Panc1 (cell line): ENCODE data around the gene ATOH8. TPM values are rescaled to one million over a fixed set of nuclear protein-coding genes. Genes with fewer than 3 reads are reported as not detected.

Source experiments
- ATAC-seq: fragments of 200-7000 bp; cut with Tn5 transposase; 2 replicates; pipeline ENCODE4 v1.9.1; 2020; ENCODE audit warnings: mild to moderate bottlenecking, moderate library complexity
- BruUV-seq: library from RNA; stranded (reverse); fragments of 400-500 nt; replicated peaks from 2 replicates; lab custom pipeline; 2021; lab: Mats Ljungman, UMichigan
- CTCF ChIA-PET: fragments of 300-600 bp; sonication (Branson Sonifier 250); formaldehyde crosslinking; loops from one replicate; lab custom pipeline; 2022; ENCODE audit warnings: antibody characterized with exemption; lab: Charles Lee
- POLR2A ChIA-PET: fragments of 300-600 bp; sonication (Branson Sonifier 250); formaldehyde crosslinking; loops from one replicate; lab custom pipeline; 2022; ENCODE audit warnings: antibody characterized with exemption; lab: Charles Lee
- DNase-seq: peaks from one replicate; pipeline ENCODE4 v3.0.0-alpha.2; 2010; ENCODE audit warnings: low read depth, low spot score
- H3K27ac ChIP-seq: 2 replicates; pipeline ENCODE4 v1.5.1; 2011; ENCODE audit warnings: mild to moderate bottlenecking, low read length, inconsistent platforms
- H3K27me3 ChIP-seq: fragments of 200-500 bp; sonication (Bioruptor generic); 2 replicates; pipeline ENCODE4 v1.6.0; 2014; ENCODE audit warnings: low read length, inconsistent platforms; ENCODE audit not compliant: control insufficient read depth, insufficient read depth
- H3K36me3 ChIP-seq: fragments of 200-500 bp; sonication (Bioruptor generic); 2 replicates; pipeline ENCODE4 v1.5.1; 2014; ENCODE audit warnings: inconsistent platforms, mild to moderate bottlenecking, low read length, moderate library complexity; ENCODE audit not compliant: control insufficient read depth, insufficient read depth
- H3K4me1 ChIP-seq: 2 replicates; pipeline ENCODE4 v1.5.1; 2011; ENCODE audit warnings: inconsistent platforms, mild to moderate bottlenecking, low read length, moderate library complexity; ENCODE audit not compliant: control insufficient read depth, insufficient read depth
- H3K4me3 ChIP-seq, 2 experiments: 2 replicates each; pipeline ENCODE4 v1.5.1; 2011 to 2012; ENCODE audit warnings: low read depth in 2 of 2, low read length in 2 of 2, mild to moderate bottlenecking in 2 of 2, inconsistent platforms in 1 of 2, moderate library complexity in 1 of 2
- H3K9me3 ChIP-seq: fragments of 200-500 bp; sonication (Bioruptor generic); 2 replicates; pipeline ENCODE4 v1.5.1; 2014; ENCODE audit warnings: low read depth, mild to moderate bottlenecking, inconsistent platforms, low read length, moderate library complexity; ENCODE audit not compliant: control insufficient read depth, insufficient read depth
- CTCF ChIP-seq: fragments of 450-650 bp; IDR thresholded peaks from 2 replicates; pipeline ENCODE4 v1.5.1; 2017; ENCODE audit warnings: mild to moderate bottlenecking
- POLR2AphosphoS5 ChIP-seq: IDR thresholded peaks from 2 replicates; pipeline ENCODE4 v1.6.1; 2012; ENCODE audit warnings: mild to moderate bottlenecking, low read depth, low read length, moderate library complexity
- REST ChIP-seq, 2 experiments: IDR thresholded peaks; 2 replicates each; pipeline ENCODE4 v1.6.1; 2011 to 2012; ENCODE audit warnings: low read depth in 2 of 2, control low read depth in 1 of 2, low read length in 1 of 2, mild to moderate bottlenecking in 1 of 2, moderate library complexity in 1 of 2; ENCODE audit not compliant: insufficient read depth in 1 of 2
- SIN3A ChIP-seq: IDR thresholded peaks from 2 replicates; pipeline ENCODE4 v1.6.1; 2012; ENCODE audit warnings: low read depth, mild to moderate bottlenecking, low read length, moderate library complexity, borderline replicate concordance; ENCODE audit not compliant: insufficient read depth
- TCF7L2 ChIP-seq: IDR thresholded peaks from 2 replicates; pipeline ENCODE4 v1.6.1; 2011; ENCODE audit warnings: mild to moderate bottlenecking, low read depth, low read length, inconsistent platforms
- in situ Hi-C: cut with HindIII; loops from 2 replicates; pipeline ENCODE4 v1.10.0; 2016; ENCODE audit warnings: low sequenced_read_pairs, low pct_unique_long_range_greater_than_20kb
- intact Hi-C: fragments of 100-400 bp; cut with micrococcal nuclease; formaldehyde crosslinking; loops from one replicate; pipeline ENCODE4 v1.10.0; 2022; ENCODE audit not compliant: unreplicated experiment
- total RNA-seq: library from RNA; stranded (reverse); gene quantifications from one replicate; pipeline ENCODE4 v1.2.1, GENCODE V29; 2021; ENCODE audit not compliant: unreplicated experiment

ATOH8 gene
- total RNA-seq, 1 experiment from 2014 or later, result 3.8 TPM

GRCh38 chr2:85743304-85743978 is 10.3 kb upstream of the ATOH8 start:
- Histone ChIP-seq H3K36me3 (no peaks in the 10 kb centered on the region), H3K27me3 (no peaks in the 10 kb centered on the region), H3K4me1 (peaks cover 24% of the 10 kb centered on the region), H3K27ac (peak overlapping the region; percentile 63), H3K9me3 (no peaks in the 10 kb centered on the region), H3K4me3 (no peak overlapping the region)
- in situ Hi-C loops, result no loop called here
- CTCF ChIA-PET, result no interaction called here
- POLR2A ChIA-PET, result no interaction called here
- no peak for TF ChIP-seq POLR2AphosphoS5
- no peak for TF ChIP-seq CTCF
- TF ChIP-seq REST (IDR thresholded peaks at IDR 0.05; ENCODE audit: insufficient read depth in 1 of 2, low read depth in 2 of 2, low read length in 1 of 2), result no peak
- TF ChIP-seq TCF7L2, result no peak
- no peak for TF ChIP-seq SIN3A
- intact Hi-C loops, result no loop called here
- no TSS peak for BruUV-seq
- DNase-seq (no peak), ATAC-seq (no peak)

GRCh38 chr2:85744055-85744454 is 9.7 kb upstream of the ATOH8 start:
- H3K27me3 ChIP-seq, result no peaks in the 10 kb centered on the region

More at GRCh38 chr2:85744055-85744454, 9.7 kb upstream of the ATOH8 start:
- intact Hi-C loops (no loop called here), in situ Hi-C loops (no loop called here)
- no peak for TF ChIP-seq REST (IDR thresholded peaks at IDR 0.05; ENCODE audit: insufficient read depth in 1 of 2, low read depth in 2 of 2, low read length in 1 of 2)
- TF ChIP-seq TCF7L2, result no peak
- TF ChIP-seq POLR2AphosphoS5, result no peak
- POLR2A ChIA-PET, result no interaction called here
- H3K4me3 ChIP-seq, result no peak overlapping the region
- peak overlapping the region; percentile 3; the same call in 1 of the 2 replicates for H3K27ac ChIP-seq
- CTCF ChIA-PET, result no interaction called here
- ATAC-seq (no peak), DNase-seq (no peak)
- H3K36me3 ChIP-seq, result no peaks in the 10 kb centered on the region
- H3K9me3 ChIP-seq, result no peaks in the 10 kb centered on the region
- no TSS peak for BruUV-seq
- peaks cover 24% of the 10 kb centered on the region for H3K4me1 ChIP-seq
